Dedifferentiated amniotic fluid mesenchymal stem cell (primary cell): Measurements from ENCODE around the gene MAP3K14.
A peak's percentile ranks its signal among the peaks of the same experiment; 100 is the strongest.

ENCODE experiments used
- DNase-seq: peaks from one replicate; pipeline ENCODE4 v3.0.0-alpha.2; 2016; ENCODE audit errors: extremely low spot score

Gene MAP3K14

GRCh38 chr17:45223539-45224528 lies 93.0 kb downstream of the MAP3K14 start:
- no peak for DNase-seq

- no peak for DNase-seq
Observed at GRCh38 chr17:45222996-45223538, 93.8 kb downstream of the MAP3K14 start.

- no peak for DNase-seq
Observed at GRCh38 chr17:45222289-45222995, 94.4 kb downstream of the MAP3K14 start.

GRCh38 chr17:45222014-45222288 lies 94.9 kb downstream of the MAP3K14 start:
- no peak for DNase-seq

- DNase-seq: no peak
Observed at GRCh38 chr17:45221081-45222013, 95.5 kb downstream of the MAP3K14 start, which contains the start of gene FMNL1. TSS of gene FMNL1 (plus strand) at chr17:45221885. CDS start at chr17:45222125, 240 bp downstream.

GRCh38 chr17:45220079-45220478 lies 96.7 kb downstream of the MAP3K14 start:
- DNase-seq: no peak

GRCh38 chr17:45218895-45219661 lies 97.7 kb downstream of the MAP3K14 start:
- peak; percentile 88 for DNase-seq
